HCT116 (cell line): Measurements from ENCODE around the gene MED25. TPM values are rescaled to one million over a fixed set of nuclear protein-coding genes. Genes with fewer than 3 reads are reported as not detected.

ENCODE experiments used
- ATAC-seq: fragments of 200-7000 bp; cut with Tn5 transposase; 2 replicates; pipeline ENCODE4 v1.9.1; 2020; ENCODE audit warnings: mild to moderate bottlenecking, moderate library complexity
- BruUV-seq: library from RNA; stranded (reverse); fragments of 400-500 nt; replicated peaks from 2 replicates; lab custom pipeline; 2021; lab: Mats Ljungman, UMichigan
- CTCF ChIA-PET: fragments of 300-600 bp; sonication (Branson Sonifier 250); formaldehyde crosslinking; loops from one replicate; lab custom pipeline; 2021; ENCODE audit warnings: antibody characterized with exemption; lab: Charles Lee
- POLR2A ChIA-PET: fragments of 300-600, 350-600 bp; sonication (Branson Sonifier 250); formaldehyde crosslinking; loops from one replicate; lab custom pipeline; 2021; ENCODE audit warnings: antibody characterized with exemption; lab: Charles Lee
- RAD21 ChIA-PET, 2 experiments: fragments of 300-600 bp; sonication (Branson Sonifier 250); formaldehyde crosslinking; loops; one replicate each; lab custom pipeline; 2023; ENCODE audit warnings: low total read pairs in 2 of 2; ENCODE audit not compliant: uncharacterized antibody in 2 of 2, unreplicated experiment in 2 of 2, low non-redundant PET in 1 of 2; lab: Charles Lee
- DNase-seq: peaks from one replicate; pipeline ENCODE4 v3.0.0-alpha.2; 2010; ENCODE audit warnings: low read depth, low spot score
- H2AFZ ChIP-seq: fragments of 200-600 bp; shearing (Covaris generic), sonication (generic); 2 replicates; pipeline ENCODE4 v1.6.1; 2017; ENCODE audit warnings: low read depth, mixed run types, mixed read lengths, antibody characterized with exemption, low read length; ENCODE audit not compliant: poor library complexity, severe bottlenecking
- H3K27ac ChIP-seq: 2 replicates; pipeline ENCODE4 v1.5.1; 2012; ENCODE audit warnings: low read depth, low read length
- H3K27me3 ChIP-seq: fragments of 200-600 bp; sonication (generic); 2 replicates; pipeline ENCODE4 v1.6.1; 2016; ENCODE audit warnings: mixed run types, low read length, mixed read lengths; ENCODE audit not compliant: insufficient read depth
- H3K36me3 ChIP-seq, 2 experiments: fragments of 200-500 bp in 1 of 2; fragments of 200-600 bp in 1 of 2; sonication (Bioruptor generic) in 1 of 2; sonication (generic) in 1 of 2; 2 replicates each; pipeline versions ENCODE4 v1.5.1 to v1.6.1; 2014 to 2016; ENCODE audit warnings: low read length in 2 of 2, inconsistent platforms in 1 of 2, mixed read lengths in 1 of 2, mixed run types in 1 of 2; ENCODE audit not compliant: insufficient read depth in 2 of 2, control insufficient read depth in 1 of 2
- H3K4me1 ChIP-seq, 2 experiments: fragments of 200-600 bp in 1 of 2; sonication (generic) in 1 of 2; 2 replicates each; pipeline versions ENCODE4 v1.5.1 to v1.6.1; 2012 to 2017; ENCODE audit warnings: low read length in 2 of 2, inconsistent platforms in 1 of 2, mild to moderate bottlenecking in 1 of 2, mixed read lengths in 1 of 2, mixed run types in 1 of 2, moderate library complexity in 1 of 2; ENCODE audit not compliant: insufficient read depth in 2 of 2, control insufficient read depth in 1 of 2
- H3K4me2 ChIP-seq: fragments of 200-600 bp; sonication (generic); 2 replicates; pipeline ENCODE4 v1.6.1; 2017; ENCODE audit warnings: mixed run types, low read length, mixed read lengths
- H3K4me3 ChIP-seq, 2 experiments: fragments of 200-600 bp in 1 of 2; sonication (generic) in 1 of 2; replicated peaks in 1 of 2; 2 replicates each; pipeline ENCODE4 v1.5.1; 2011 to 2016; ENCODE audit warnings: low read length in 2 of 2, control low read depth in 1 of 2, low read depth in 1 of 2, mild to moderate bottlenecking in 1 of 2, mixed read lengths in 1 of 2, mixed run types in 1 of 2
- H3K79me2 ChIP-seq: fragments of 200-600 bp; sonication (generic); 2 replicates; pipeline ENCODE4 v1.6.1; 2017; ENCODE audit warnings: mild to moderate bottlenecking, mixed run types, low read length, moderate library complexity, mixed read lengths; ENCODE audit not compliant: insufficient read depth
- H3K9ac ChIP-seq: fragments of 200-600 bp; sonication (generic); 2 replicates; pipeline ENCODE4 v1.6.1; 2016; ENCODE audit warnings: low read length, mixed read lengths
- H3K9me2 ChIP-seq: fragments of 200-600 bp; sonication (generic), shearing (Covaris generic); 2 replicates; pipeline ENCODE4 v1.6.1; 2017; ENCODE audit warnings: mixed run types, mild to moderate bottlenecking, moderate library complexity; ENCODE audit not compliant: insufficient read depth
- H3K9me3 ChIP-seq, 2 experiments: fragments of 200-500 bp in 1 of 2; fragments of 200-600 bp in 1 of 2; sonication (Bioruptor generic) in 1 of 2; sonication (generic) in 1 of 2; 2 replicates each; pipeline ENCODE4 v1.6.1; 2014 to 2017; ENCODE audit warnings: low read length in 2 of 2, mixed read lengths in 2 of 2, inconsistent platforms in 1 of 2, low read depth in 1 of 2, mild to moderate bottlenecking in 1 of 2, mixed run types in 1 of 2, moderate library complexity in 1 of 2; ENCODE audit not compliant: control insufficient read depth in 1 of 2, insufficient read depth in 1 of 2
- H4K20me1 ChIP-seq: fragments of 200-600 bp; sonication (generic), shearing (Covaris generic); 2 replicates; pipeline ENCODE4 v1.6.1; 2017; ENCODE audit warnings: mixed run types, mild to moderate bottlenecking, moderate library complexity; ENCODE audit not compliant: insufficient read depth
- CBX3 ChIP-seq: IDR thresholded peaks from 2 replicates; pipeline ENCODE4 v1.6.1; 2012; ENCODE audit warnings: low read depth
- CEBPB ChIP-seq: IDR thresholded peaks from 2 replicates; pipeline ENCODE4 v1.6.1; 2012; ENCODE audit warnings: low read depth
- EGR1 ChIP-seq: IDR thresholded peaks from 2 replicates; pipeline ENCODE4 v1.6.1; 2012; ENCODE audit warnings: low read depth
- EZH2 ChIP-seq: fragments of 200-600 bp; sonication (generic); IDR thresholded peaks from 2 replicates; pipeline ENCODE4 v1.6.1; 2017; ENCODE audit warnings: antibody characterized with exemption, mixed run types
- EZH2phosphoT487 ChIP-seq: fragments of 200-600 bp; IDR thresholded peaks from 2 replicates; pipeline ENCODE4 v1.6.1; 2018; ENCODE audit warnings: antibody characterized with exemption, borderline replicate concordance
- MAX ChIP-seq: IDR thresholded peaks from 2 replicates; pipeline ENCODE4 v1.6.1; 2012
- POLR2A ChIP-seq: IDR thresholded peaks from 2 replicates; pipeline ENCODE4 v1.7.0; 2011; ENCODE audit warnings: borderline replicate concordance; ENCODE audit not compliant: insufficient read depth, insufficient read length; ENCODE audit errors: extremely low read depth
- POLR2AphosphoS5 ChIP-seq: IDR thresholded peaks from 2 replicates; pipeline ENCODE4 v1.6.1; 2011; ENCODE audit warnings: mild to moderate bottlenecking, low read depth, low read length, moderate library complexity
- SP1 ChIP-seq: IDR thresholded peaks from 2 replicates; pipeline ENCODE4 v1.6.1; 2012; ENCODE audit warnings: low read depth
- ZBTB33 ChIP-seq: IDR thresholded peaks from 2 replicates; pipeline ENCODE4 v1.6.1; 2011; ENCODE audit warnings: mild to moderate bottlenecking, low read length, moderate library complexity; ENCODE audit not compliant: insufficient replicate concordance; ENCODE audit errors: extremely low read depth
- ZFX ChIP-seq: fragments of 450-650 bp; IDR thresholded peaks from 2 replicates; pipeline ENCODE4 v1.6.1; 2017
- intact Hi-C: fragments of 100-400 bp; cut with micrococcal nuclease; formaldehyde crosslinking; loops from 2 replicates; pipeline ENCODE4 v1.10.0; 2022
- total RNA-seq: library from RNA; stranded (reverse); gene quantifications from one replicate; pipeline ENCODE4 v1.2.1, GENCODE V29; 2021; ENCODE audit not compliant: unreplicated experiment

The MED25 gene
- total RNA-seq, 1 experiment from 2014 or later = 77.7 TPM

GRCh38 chr19:49799271-49799797 is 18.8 kb upstream of the MED25 start:
- Histone ChIP-seq H3K36me3 (peaks cover 30 to 35% of the 10 kb centered on the region in 2 experiments), H4K20me1 (no peaks in the 10 kb centered on the region), H3K27me3 (no peaks in the 10 kb centered on the region), H3K4me2 (no peak overlapping the region), H3K79me2 (no peaks in the 10 kb centered on the region), H2AFZ (no peak overlapping the region), H3K4me1 (no peaks in the 10 kb centered on the region; a peak in 1 of 4 replicates), H3K9ac (no peak overlapping the region), H3K27ac (no peak overlapping the region), H3K9me3 (no peaks in the 10 kb centered on the region), H3K4me3 (no peak overlapping the region), H3K9me2 (no peaks in the 10 kb centered on the region)
- ChIA-PET RAD21 (no interaction called here), POLR2A (no interaction called here), CTCF (no interaction called here)
- intact Hi-C loops = no loop called here
- no peak for TF ChIP-seq EGR1
- no peak for TF ChIP-seq ZFX
- no peak for TF ChIP-seq EZH2
- no peak for TF ChIP-seq MAX
- TF ChIP-seq SP1 = no peak
- TF ChIP-seq POLR2A = no peak
- no peak for TF ChIP-seq EZH2phosphoT487
- no peak for TF ChIP-seq CEBPB
- no peak for TF ChIP-seq POLR2AphosphoS5
- TF ChIP-seq CBX3 = no peak
- no peak for TF ChIP-seq ZBTB33
- no TSS peak for BruUV-seq
- no peak for DNase-seq
- ATAC-seq = no peak
